PFSK-1 (cell line): ENCODE results near the gene CLIC5.

Source experiments
- FOXP2 ChIP-seq: optimal IDR thresholded peaks from 2 replicates; pipeline ENCODE3; 2011; ENCODE audit warnings: borderline replicate concordance, control low read depth, inconsistent platforms; ENCODE audit not compliant: insufficient read depth; ENCODE audit errors: extremely low read length, extremely low read depth
- POLR2AphosphoS5 ChIP-seq: IDR thresholded peaks from 2 replicates; pipeline ENCODE4 v1.6.1; 2012; ENCODE audit warnings: low read depth, mild to moderate bottlenecking, control low read depth, low read length, moderate library complexity
- REST ChIP-seq, 2 experiments: IDR thresholded peaks; 2 replicates each; pipeline versions ENCODE4 v1.6.1 to v1.8.0; 2011 to 2012; ENCODE audit warnings: low read depth in 2 of 2, low read length in 2 of 2, control low read depth in 1 of 2, inconsistent platforms in 1 of 2, mild to moderate bottlenecking in 1 of 2, moderate library complexity in 1 of 2; ENCODE audit not compliant: insufficient read depth in 1 of 2
- SIN3A ChIP-seq: IDR thresholded peaks from 2 replicates; pipeline ENCODE4 v1.6.1; 2012; ENCODE audit warnings: mild to moderate bottlenecking, low read length, moderate library complexity, borderline replicate concordance; ENCODE audit not compliant: insufficient read depth
- TAF1 ChIP-seq: IDR thresholded peaks from 2 replicates; pipeline ENCODE4 v1.6.1; 2012; ENCODE audit warnings: low read length, control low read depth, borderline replicate concordance; ENCODE audit not compliant: insufficient read depth

CLIC5 gene

DNA sequence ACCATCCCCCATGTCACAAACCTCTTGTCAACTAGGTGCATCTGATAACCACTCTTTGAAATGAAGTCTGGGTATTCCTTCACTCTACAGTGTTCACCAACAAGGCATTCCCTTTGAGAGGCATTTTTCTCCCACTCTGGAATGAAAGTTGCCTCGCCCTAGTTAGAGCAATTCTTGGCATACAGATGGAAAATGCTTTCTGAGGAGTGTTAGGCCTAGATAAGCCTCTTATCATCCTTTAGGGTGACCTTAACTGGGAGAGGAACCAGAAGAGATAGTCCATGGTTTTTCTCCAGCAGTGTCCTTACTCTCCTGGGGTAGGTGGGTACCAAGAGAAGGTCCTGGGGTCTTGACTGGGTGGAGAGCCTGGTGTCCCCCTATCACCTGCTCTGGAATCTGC is 14.8 kb downstream of the CLIC5 start:
- TF ChIP-seq SIN3A = no peak
- no peak for TF ChIP-seq REST (IDR thresholded peaks at IDR 0.05; ENCODE audit: insufficient read depth in 1 of 2, low read depth in 2 of 2, low read length in 2 of 2)
- TF ChIP-seq TAF1 = no peak
- TF ChIP-seq POLR2AphosphoS5 = no peak
- no peak for TF ChIP-seq FOXP2

GRCh38 chr6:45998524-45998923 is 17.1 kb downstream of the CLIC5 start:
- TF ChIP-seq SIN3A (no peak), FOXP2 (no peak), REST (IDR thresholded peaks at IDR 0.05; ENCODE audit: insufficient read depth in 1 of 2, low read depth in 2 of 2, low read length in 2 of 2) (no peak), TAF1 (no peak), POLR2AphosphoS5 (no peak)

DNA sequence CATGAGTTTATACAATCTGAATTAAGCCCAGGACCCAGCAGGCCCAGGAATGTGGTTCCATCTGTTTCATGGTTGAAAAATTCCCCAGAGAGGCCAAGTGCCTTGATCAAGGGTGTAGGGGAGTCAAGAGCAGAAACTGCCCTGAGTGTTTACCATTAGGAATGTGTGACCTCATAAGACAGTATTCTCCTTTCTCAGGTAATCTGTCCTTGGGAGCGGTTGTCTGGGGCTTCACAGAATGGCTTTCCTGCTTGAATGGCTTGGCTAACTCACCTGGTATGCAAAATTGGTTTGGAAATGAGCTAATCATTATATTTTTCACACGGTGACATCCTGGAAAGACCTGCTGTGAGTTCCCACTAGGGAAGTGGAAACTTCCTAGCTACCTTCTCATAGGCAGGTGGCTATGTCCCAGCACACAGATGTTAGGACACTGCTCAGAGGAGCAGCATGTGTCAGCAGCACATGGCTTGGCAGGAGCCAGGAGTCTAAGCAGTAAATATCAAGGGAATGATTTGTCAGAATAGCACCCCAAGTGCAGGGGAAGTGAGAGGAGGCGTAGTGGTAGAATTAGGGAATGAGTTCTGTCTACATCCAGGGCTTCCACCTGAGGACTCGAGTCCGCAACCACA is 17.7 kb downstream of the CLIC5 start:
- TF ChIP-seq FOXP2 (no peak), POLR2AphosphoS5 (no peak), SIN3A (no peak), REST (IDR thresholded peaks at IDR 0.05; ENCODE audit: insufficient read depth in 1 of 2, low read depth in 2 of 2, low read length in 2 of 2) (no peak), TAF1 (no peak)

GRCh38 chr6:45991189-45991588 is 24.5 kb downstream of the CLIC5 start:
- TF ChIP-seq REST (IDR thresholded peaks at IDR 0.05; ENCODE audit: insufficient read depth in 1 of 2, low read depth in 2 of 2, low read length in 2 of 2) (no peak), TAF1 (no peak), SIN3A (no peak), POLR2AphosphoS5 (no peak), FOXP2 (no peak)

- TF ChIP-seq POLR2AphosphoS5 = no peak
- no peak for TF ChIP-seq SIN3A
- no peak for TF ChIP-seq REST (IDR thresholded peaks at IDR 0.05; ENCODE audit: insufficient read depth in 1 of 2, low read depth in 2 of 2, low read length in 2 of 2)
- TF ChIP-seq TAF1 = no peak
- TF ChIP-seq FOXP2 = no peak
These were observed 25.5 kb downstream of the CLIC5 start for GRCh38 chr6:45990162-45990561.
